ENCODE data around the gene LTC4S. TPM values are rescaled to one million over a fixed set of nuclear protein-coding genes. Genes with fewer than 3 reads are reported as not detected.

LTC4S gene
- total and polyA plus RNA-seq, 8 donors: 3.3 to 21.0 (median 8.4) TPM; not detected in 1

GRCh38 chr5:179816796-179817469 is 23.1 kb downstream of the LTC4S start:
- H3K36me3 ChIP-seq: peaks cover 0 to 27% (median 22%) of the 10 kb centered on the region in 4 donors
- H3K9me3 ChIP-seq: no peaks in the 10 kb centered on the region
- 1 to 4% (median 2%) methylated on average over 18 to 72 of the region's 72 CpGs for WGBS, 5 donors
- H3K4me3 ChIP-seq: peak overlapping the region; percentile 46 to 56 (median 54)
- TF ChIP-seq CTCF (IDR thresholded peaks at IDR 0.05) (no peak), POLR2A (IDR thresholded peaks at IDR 0.05) (no peak), EP300 (IDR thresholded peaks at IDR 0.05) (no peak), POLR2AphosphoS5 (IDR thresholded peaks at IDR 0.05) (no peak)
- DNase-seq: peak in 1 of 2 donors; percentile 74
- H3K4me1 ChIP-seq: peaks cover 38 to 46% (median 44%) of the 10 kb centered on the region in 4 donors
- H3K27ac ChIP-seq: peak overlapping the region; percentile 23 to 100 (median 91)
- intact Hi-C loops (cut with DNase I; ENCODE audit: low total_unique reads): no loop called here
- no peaks in the 10 kb centered on the region for H3K27me3 ChIP-seq

GRCh38 chr5:179817470-179817840 is 23.7 kb downstream of the LTC4S start:
- Histone ChIP-seq H3K4me1 (peaks cover 43 to 51% (median 49%) of the 10 kb centered on the region in 4 donors), H3K27me3 (no peaks in the 10 kb centered on the region), H3K4me3 (peak overlapping the region; percentile 46 to 56 (median 54)), H3K9me3 (no peaks in the 10 kb centered on the region), H3K36me3 (peaks cover 0 to 25% (median 20%) of the 10 kb centered on the region in 4 donors), H3K27ac (peak overlapping the region; percentile 3 to 100 (median 91))
- intact Hi-C loops (cut with DNase I; ENCODE audit: low total_unique reads): no loop called here
- TF ChIP-seq EP300 (IDR thresholded peaks at IDR 0.05) (no peak), CTCF (IDR thresholded peaks at IDR 0.05) (no peak), POLR2A (IDR thresholded peaks at IDR 0.05) (no peak), POLR2AphosphoS5 (IDR thresholded peaks at IDR 0.05) (no peak)
- DNase-seq: no peak
- 79 to 85% (median 83%) methylated on average over 8 of the region's 8 CpGs for WGBS, 5 donors

- no peak for DNase-seq
- H3K9me3 ChIP-seq: no peaks in the 10 kb centered on the region
- peaks cover 0 to 25% (median 21%) of the 10 kb centered on the region in 4 donors for H3K36me3 ChIP-seq
- H3K27me3 ChIP-seq: no peaks in the 10 kb centered on the region
- peaks cover 49 to 57% (median 55%) of the 10 kb centered on the region in 4 donors for H3K4me1 ChIP-seq
- 37 to 56% (median 49%) methylated on average over 12 to 14 of the region's 14 CpGs for WGBS, 5 donors
- H3K4me3 ChIP-seq: peak overlapping the region; percentile 65 to 100 (median 90)
- TF ChIP-seq CTCF (IDR thresholded peaks at IDR 0.05) (no peak), POLR2AphosphoS5 (IDR thresholded peaks at IDR 0.05) (peak in 1 of 3 donors; percentile 35), POLR2A (IDR thresholded peaks at IDR 0.05) (no peak), EP300 (IDR thresholded peaks at IDR 0.05) (no peak)
- H3K27ac ChIP-seq: peak overlapping the region; percentile 91 to 100 (median 99)
- intact Hi-C loops (cut with DNase I; ENCODE audit: low total_unique reads): no loop called here
Measured at GRCh38 chr5:179817890-179818745, 24.3 kb downstream of the LTC4S start.

GRCh38 chr5:179818746-179819295 is 25.0 kb downstream of the LTC4S start:
- TF ChIP-seq POLR2AphosphoS5 (IDR thresholded peaks at IDR 0.05): peak; percentile 90 to 94 (median 93)
- TF ChIP-seq POLR2A (IDR thresholded peaks at IDR 0.05): no peak
- TF ChIP-seq EP300 (IDR thresholded peaks at IDR 0.05): peak; percentile 85
- intact Hi-C loops (cut with DNase I; ENCODE audit: low total_unique reads): no loop called here
- Histone ChIP-seq H3K4me1 (peaks cover 56 to 65% (median 62%) of the 10 kb centered on the region in 4 donors), H3K36me3 (peaks cover 5 to 26% (median 24%) of the 10 kb centered on the region in 4 donors), H3K9me3 (no peaks in the 10 kb centered on the region), H3K27ac (peak overlapping the region; percentile 91 to 100 (median 99)), H3K27me3 (no peaks in the 10 kb centered on the region), H3K4me3 (peak overlapping the region; percentile 65 to 100 (median 90))
- WGBS, 5 donors: 0 to 5% (median 1%) methylated on average over 18 to 35 of the region's 35 CpGs
- DNase-seq: peak; percentile 98

All from stomach (tissue), 9 donors.